Lower leg skin (tissue), 4 donors: ENCODE data around the gene CD82. TPM values are rescaled to one million over a fixed set of nuclear protein-coding genes. Genes with fewer than 3 reads are reported as not detected.
A peak's percentile ranks its signal among the peaks of the same experiment; 100 is the strongest.

Experiments
- DNase-seq, 2 donors: peaks; one replicate each; pipeline ENCODE4 v3.0.0-alpha.2; 2019; ENCODE audit warnings: low spot score in 2 of 2
- H3K4me3 ChIP-seq: fragments of 200-600 bp; sonication (generic); 2 replicates; pipeline ENCODE4 v1.5.1; 2017; ENCODE audit warnings: mild to moderate bottlenecking, low read depth; ENCODE audit not compliant: poor library complexity, severe bottlenecking
- CTCF ChIP-seq, 3 donors: fragments of 450-650 bp; IDR thresholded peaks; one replicate each; pipeline ENCODE4 v1.5.1; 2016; ENCODE audit warnings: antibody characterized with exemption in 3 of 3, mild to moderate bottlenecking in 3 of 3, moderate library complexity in 2 of 3
- POLR2A ChIP-seq, 2 donors: fragments of 450-650 bp; IDR thresholded peaks; one replicate each; pipeline ENCODE4 v1.6.1; 2016 to 2017; ENCODE audit warnings: antibody characterized with exemption in 2 of 2, mild to moderate bottlenecking in 1 of 2, moderate library complexity in 1 of 2
- WGBS, 2 donors: methylation state at CpG; one replicate each; pipeline ENCODE4 v1.1.5; 2018; 5-methylcytosine and 5-hydroxymethylcytosine counted together
- intact Hi-C: fragments of 100-400 bp; cut with DNase I; formaldehyde crosslinking; loops from one replicate; pipeline ENCODE4 v1.15.0; 2023; ENCODE audit warnings: low total_unique reads
- total RNA-seq, 4 donors: library from RNA; depleted of rRNA; stranded (reverse); fragments of >200 nt; gene quantifications; one replicate each; pipeline ENCODE4 v1.1.0, GENCODE V29; 2016

CD82 gene
- total RNA-seq, 4 donors from 2014 or later, result 47.1 to 95.4 (median 76.6) TPM

- TF ChIP-seq POLR2A (IDR thresholded peaks at IDR 0.05) (no peak), CTCF (IDR thresholded peaks at IDR 0.05) (no peak)
- intact Hi-C loops, result no loop called here
- peak; percentile 11 to 70 for DNase-seq
- WGBS, 2 donors, result 79 to 81% methylated on average over 7 of the region's 7 CpGs
- H3K4me3 ChIP-seq, result no peak overlapping the region
Measured at GRCh38 chr11:44625759-44626523, 60.5 kb downstream of the CD82 start.

- TF ChIP-seq CTCF (IDR thresholded peaks at IDR 0.05) (no peak), POLR2A (IDR thresholded peaks at IDR 0.05) (no peak)
- intact Hi-C loops, result no loop called here
- DNase-seq, result peak in 1 of 2 donors; percentile 31
- H3K4me3 ChIP-seq, result no peak overlapping the region
- 100% methylated on average over 2 of the region's 2 CpGs for WGBS, 2 donors
Measured at GRCh38 chr11:44626645-44627044, 61.2 kb downstream of the CD82 start.

GRCh38 chr11:44627165-44627789 lies 61.8 kb downstream of the CD82 start:
- intact Hi-C loops, result no loop called here
- DNase-seq, result no peak

GRCh38 chr11:44627911-44628729 lies 62.7 kb downstream of the CD82 start:
- TF ChIP-seq POLR2A (IDR thresholded peaks at IDR 0.05) (no peak), CTCF (IDR thresholded peaks at IDR 0.05) (no peak)
- 32 to 48% methylated on average over 9 of the region's 9 CpGs for WGBS, 2 donors
- H3K4me3 ChIP-seq, result no peak overlapping the region
- DNase-seq, result peak; percentile 47 to 91
- intact Hi-C loops, result no loop called here

More at GRCh38 chr11:44627165-44627789, 61.8 kb downstream of the CD82 start:
- no peak for TF ChIP-seq POLR2A (IDR thresholded peaks at IDR 0.05)
- no peak for TF ChIP-seq CTCF (IDR thresholded peaks at IDR 0.05)
- no peak overlapping the region for H3K4me3 ChIP-seq
- WGBS, 2 donors, result 66 to 79% methylated on average over 4 of the region's 4 CpGs

GRCh38 chr11:44628730-44629700 lies 63.6 kb downstream of the CD82 start:
- no peak overlapping the region for H3K4me3 ChIP-seq
- 83 to 86% methylated on average over 14 of the region's 14 CpGs for WGBS, 2 donors
- intact Hi-C loops, result no loop called here
- TF ChIP-seq CTCF (IDR thresholded peaks at IDR 0.05) (no peak), POLR2A (IDR thresholded peaks at IDR 0.05) (no peak)
- DNase-seq, result peak in 1 of 2 donors; percentile 50
